OCI-LY3 (cell line): ENCODE results near the gene TBC1D8B.
"Not testable (repeated sequence)": the region's sequence is repeated elsewhere in the genome, so short reads cannot be mapped to it uniquely, and the experiment has no call there.

Experiments used
- EZH2phosphoT487 ChIP-seq: fragments of 200-600 bp; shearing (Covaris generic); IDR thresholded peaks from 2 replicates; pipeline ENCODE4 v1.6.1; 2018; ENCODE audit warnings: antibody characterized with exemption, mixed run types, low read depth
- TF ChIP-seq, protein P1 (sequence below): fragments of 200-600, 300-600 bp; sonication (generic); IDR thresholded peaks from 2 replicates; pipeline ENCODE4 v1.5.1; 2014; ENCODE audit warnings: antibody characterized with exemption, low read length, low read depth

DNA sequence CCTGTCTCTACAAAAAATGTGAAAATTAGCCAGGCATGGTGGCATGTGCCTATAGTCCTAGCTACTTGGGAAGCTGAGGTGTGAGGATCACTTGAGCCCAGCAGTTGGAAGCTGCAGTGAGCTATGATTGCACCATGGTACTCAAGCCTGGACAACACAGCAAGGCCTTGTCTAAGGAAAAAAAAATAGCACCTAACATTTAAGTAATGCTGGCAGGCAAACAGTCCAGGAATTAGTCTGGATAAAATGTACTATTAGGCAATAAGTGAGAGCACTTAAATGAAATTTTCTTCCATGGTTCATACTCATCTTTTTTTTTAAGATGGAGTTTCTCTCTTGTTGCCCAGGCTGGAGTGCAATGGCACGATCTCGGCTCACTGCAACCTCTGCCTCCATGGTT is 70.3 kb downstream of the TBC1D8B start:
- TF ChIP-seq, protein P1, sequence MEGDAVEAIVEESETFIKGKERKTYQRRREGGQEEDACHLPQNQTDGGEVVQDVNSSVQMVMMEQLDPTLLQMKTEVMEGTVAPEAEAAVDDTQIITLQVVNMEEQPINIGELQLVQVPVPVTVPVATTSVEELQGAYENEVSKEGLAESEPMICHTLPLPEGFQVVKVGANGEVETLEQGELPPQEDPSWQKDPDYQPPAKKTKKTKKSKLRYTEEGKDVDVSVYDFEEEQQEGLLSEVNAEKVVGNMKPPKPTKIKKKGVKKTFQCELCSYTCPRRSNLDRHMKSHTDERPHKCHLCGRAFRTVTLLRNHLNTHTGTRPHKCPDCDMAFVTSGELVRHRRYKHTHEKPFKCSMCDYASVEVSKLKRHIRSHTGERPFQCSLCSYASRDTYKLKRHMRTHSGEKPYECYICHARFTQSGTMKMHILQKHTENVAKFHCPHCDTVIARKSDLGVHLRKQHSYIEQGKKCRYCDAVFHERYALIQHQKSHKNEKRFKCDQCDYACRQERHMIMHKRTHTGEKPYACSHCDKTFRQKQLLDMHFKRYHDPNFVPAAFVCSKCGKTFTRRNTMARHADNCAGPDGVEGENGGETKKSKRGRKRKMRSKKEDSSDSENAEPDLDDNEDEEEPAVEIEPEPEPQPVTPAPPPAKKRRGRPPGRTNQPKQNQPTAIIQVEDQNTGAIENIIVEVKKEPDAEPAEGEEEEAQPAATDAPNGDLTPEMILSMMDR = not testable (repeated sequence)
- not testable (repeated sequence) for TF ChIP-seq EZH2phosphoT487
